ENCODE data around the gene PTPRM. TPM values are rescaled to one million over a fixed set of nuclear protein-coding genes. Genes with fewer than 3 reads are reported as not detected.

The PTPRM gene
- total and polyA plus RNA-seq, 2 of the 8 experiments (the other 6 are each of a cell fraction or from before 2014, with no cell fraction given): 4.1 to 7.0 TPM

DNA sequence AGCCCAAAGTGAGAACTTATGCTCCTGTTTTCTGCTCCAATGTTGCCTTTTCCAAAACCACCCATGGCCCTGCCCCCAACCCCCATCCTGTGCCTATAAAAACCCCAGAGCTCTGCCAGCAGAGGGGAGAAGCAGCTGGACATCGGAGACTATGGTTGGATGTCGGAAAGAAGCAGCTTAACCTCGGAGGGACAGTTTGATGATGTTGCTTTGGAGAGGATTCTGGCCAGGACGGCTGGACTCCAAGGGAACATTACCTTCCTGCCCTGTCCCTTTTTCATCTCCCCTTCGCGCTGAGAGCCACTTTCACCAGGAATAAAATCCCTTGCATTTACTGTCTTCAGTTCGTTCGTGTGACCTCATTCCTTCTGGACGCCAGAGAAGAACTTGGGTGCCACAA lies 158.4 kb downstream of the PTPRM start:
- H4K5ac ChIP-seq (ENCODE audit: insufficient read length, low read depth, low read length): no peak overlapping the region
- H3K23ac ChIP-seq (ENCODE audit: insufficient read length): no peak overlapping the region
- H3K9me3 ChIP-seq (ENCODE audit: insufficient read depth in 2 of 2, low read depth in 1 of 2, low read length in 1 of 2): no peaks in the 10 kb centered on the region
- H3K18ac ChIP-seq (ENCODE audit: extremely low read depth, low read length): no peak overlapping the region
- no peaks in the 10 kb centered on the region for H3K23me2 ChIP-seq (ENCODE audit: low read depth, low read length)
- 83% methylated on average over 9 of the region's 9 CpGs; no CpG with 5 or more reads in 1 of the 2 experiments for WGBS, 2 experiments (ENCODE audit: extremely low coverage in 1 of 2, insufficient coverage in 1 of 2, insufficient read length in 1 of 2, insufficient replicate concordance in 2 of 2, low coverage in 1 of 2, low lambda C conversion rate in 2 of 2, missing lambda C conversion rate in 1 of 2)
- H4K20me1 ChIP-seq (replicated peaks in 1 of 2; ENCODE audit: control insufficient read depth in 1 of 2, insufficient read depth in 2 of 2, low read length in 2 of 2): no peaks in the 10 kb centered on the region
- no peak overlapping the region for H3K56ac ChIP-seq (replicated peaks; ENCODE audit: insufficient read length, low read depth, low read length)
- no peak overlapping the region; a peak in 1 of 7 replicates for H3K9ac ChIP-seq (replicated peaks in 1 of 4; ENCODE audit: extremely low read depth in 1 of 4, low read depth in 3 of 4, low read length in 3 of 4)
- H3K4me2 ChIP-seq (ENCODE audit: insufficient read depth in 1 of 2, low read depth in 2 of 2, low read length in 2 of 2): no peak overlapping the region
- ChIA-PET POLR2A (ENCODE audit: partially characterized antibody) (no interaction called here), CTCF (ENCODE audit: partially characterized antibody) (interaction anchor here (3.0 kb wide), 1 partner anchor 10 kb away, joined by 11 read pairs; no protein-coding TSS in a partner anchor)
- H3K36me3 ChIP-seq (ENCODE audit: control insufficient read depth in 2 of 4, insufficient read depth in 4 of 4, low read length in 3 of 4): no peaks in the 10 kb centered on the region
- TF ChIP-seq POU5F1 (IDR thresholded peaks at IDR 0.05; ENCODE audit: low read depth, low read length): no peak
- TF ChIP-seq KDM5A (IDR thresholded peaks at IDR 0.05; ENCODE audit: low read length): no peak
- TF ChIP-seq SP4 (IDR thresholded peaks at IDR 0.05; ENCODE audit: low read length): no peak
- no peak for TF ChIP-seq TAF7 (optimal IDR thresholded peaks at IDR 0.05; ENCODE audit: borderline replicate concordance, low read depth, low read length)
- no peak for TF ChIP-seq TBP (IDR thresholded peaks at IDR 0.05; ENCODE audit: low read depth, low read length)
- TF ChIP-seq SAP30 (IDR thresholded peaks at IDR 0.05; ENCODE audit: insufficient read depth, insufficient replicate concordance, low read length): no peak
- TF ChIP-seq RBBP5 (IDR thresholded peaks at IDR 0.05; ENCODE audit: borderline replicate concordance, low read depth, low read length): no peak
- no peak for TF ChIP-seq JUN (IDR thresholded peaks at IDR 0.05; ENCODE audit: low read depth, low read length)
- no peak for TF ChIP-seq HDAC2 (IDR thresholded peaks at IDR 0.05; ENCODE audit: borderline replicate concordance in 1 of 2, low read depth in 2 of 2, low read length in 2 of 2)
- TF ChIP-seq, protein P1, sequence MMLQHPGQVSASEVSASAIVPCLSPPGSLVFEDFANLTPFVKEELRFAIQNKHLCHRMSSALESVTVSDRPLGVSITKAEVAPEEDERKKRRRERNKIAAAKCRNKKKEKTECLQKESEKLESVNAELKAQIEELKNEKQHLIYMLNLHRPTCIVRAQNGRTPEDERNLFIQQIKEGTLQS (IDR thresholded peaks at IDR 0.05; ENCODE audit: insufficient read depth, low read depth, low read length): no peak
- TF ChIP-seq BCL11A (IDR thresholded peaks at IDR 0.05; ENCODE audit: low read depth in 2 of 2, low read length in 2 of 2): no peak
- TF ChIP-seq EGR1 (IDR thresholded peaks at IDR 0.05; ENCODE audit: borderline replicate concordance, low read depth, low read length): no peak
- TF ChIP-seq NRF1 (IDR thresholded peaks at IDR 0.05; ENCODE audit: low read depth, low read length): no peak
- no peak overlapping the region for H3K4ac ChIP-seq (replicated peaks; ENCODE audit: insufficient read length, low read depth, low read length)
- 0 out of 2 replicates have a peak overlapping the region, but pooled peaks have one; percentile 11 for H2AK5ac ChIP-seq (ENCODE audit: low read depth, low read length)
- no peak overlapping the region for H4K8ac ChIP-seq (ENCODE audit: extremely low read depth, insufficient read depth, low read length)
- peaks cover 0 to 12% (median 5%) of the 10 kb centered on the region in 4 experiments; a peak in 6 of 7 replicates for H3K4me1 ChIP-seq (replicated peaks in 1 of 4; ENCODE audit: control insufficient read depth in 3 of 4, insufficient read depth in 4 of 4, low read length in 3 of 4)
- H2BK120ac ChIP-seq (replicated peaks; ENCODE audit: low read depth, low read length): no peak overlapping the region
- no peak overlapping the region for H3K14ac ChIP-seq (ENCODE audit: insufficient read length)
- no peak overlapping the region for H2BK5ac ChIP-seq (ENCODE audit: low read depth, low read length)
- H3K27ac ChIP-seq (ENCODE audit: low read depth, low read length): no peak overlapping the region
- no peak overlapping the region for H3K4me3 ChIP-seq (ENCODE audit: extremely low read depth in 1 of 4, insufficient read depth in 2 of 4, low read depth in 3 of 4, low read length in 4 of 4)
- no peak overlapping the region for H2AFZ ChIP-seq (ENCODE audit: low read length)
- no peaks in the 10 kb centered on the region for H3K79me2 ChIP-seq (ENCODE audit: control insufficient read depth in 1 of 2, insufficient read depth in 2 of 2, low read length in 2 of 2)
- H2BK12ac ChIP-seq (ENCODE audit: low read depth, low read length): 0 out of 2 replicates have a peak overlapping the region, but pooled peaks have one; percentile 40
- no peak overlapping the region for H2BK15ac ChIP-seq (ENCODE audit: low read length)
- no peaks in the 10 kb centered on the region for H3K79me1 ChIP-seq (ENCODE audit: low read depth, low read length)
- 0 out of 2 replicates have a peak overlapping the region, but pooled peaks have one; percentile 29 for H2BK20ac ChIP-seq (ENCODE audit: low read length)
- no peaks in the 10 kb centered on the region for H3K27me3 ChIP-seq (replicated peaks in 1 of 4; ENCODE audit: control insufficient read depth in 3 of 4, extremely low read depth in 1 of 4, insufficient read depth in 3 of 4, low read length in 3 of 4)
- H4K91ac ChIP-seq (replicated peaks; ENCODE audit: insufficient read length, low read length): no peak overlapping the region
- no peak for DNase-seq (ENCODE audit: low read depth in 1 of 2, low spot score in 2 of 2)
- FAIRE-seq: peak; percentile 13
